IMR-90 (cell line): ENCODE data around the gene SLFN12. TPM values are rescaled to one million over a fixed set of nuclear protein-coding genes. Genes with fewer than 3 reads are reported as not detected.

Experiments
- ATAC-seq: fragments of 200-7000 bp; cut with Tn5 transposase; 2 replicates; pipeline ENCODE4 v1.9.1; 2020; ENCODE audit warnings: low read depth, mild to moderate bottlenecking, moderate library complexity
- BruUV-seq: library from RNA; stranded (reverse); fragments of 400-500 nt; replicated peaks from 2 replicates; lab custom pipeline; 2021; lab: Mats Ljungman, UMichigan
- CTCF ChIA-PET: fragments of 300-600 bp; formaldehyde crosslinking; extraction: SDS; loops from one replicate; lab custom pipeline; 2021; ENCODE audit warnings: antibody characterized with exemption; lab: Yijun Ruan, JAX
- POLR2A ChIA-PET: fragments of 300-600 bp; sonication (Branson Sonifier 250); formaldehyde crosslinking; loops from one replicate; lab custom pipeline; 2022; ENCODE audit warnings: antibody characterized with exemption; ENCODE audit not compliant: unreplicated experiment; lab: Charles Lee
- DNase-seq: peaks from one replicate; pipeline ENCODE4 v3.0.0; 2013
- H2AFZ ChIP-seq: replicated peaks from 2 replicates; pipeline ENCODE3; 2013; ENCODE audit warnings: low read length, mild to moderate bottlenecking; ENCODE audit not compliant: poor library complexity
- H2AK5ac ChIP-seq: 2 replicates; pipeline ENCODE4 v1.6.1; 2013; ENCODE audit warnings: low read depth, low read length, inconsistent platforms
- H2AK9ac ChIP-seq: replicated peaks from 2 replicates; pipeline ENCODE3; 2013; ENCODE audit warnings: mild to moderate bottlenecking, low read depth, low read length, moderate library complexity; ENCODE audit not compliant: poor library complexity
- H2BK120ac ChIP-seq: 2 replicates; pipeline ENCODE4 v1.6.1; 2013; ENCODE audit warnings: low read depth, low read length, inconsistent platforms
- H2BK15ac ChIP-seq: 3 replicates; pipeline ENCODE4 v1.6.1; 2013; ENCODE audit warnings: low read depth, low read length, inconsistent platforms
- H2BK20ac ChIP-seq: 2 replicates; pipeline ENCODE4 v1.6.1; 2013; ENCODE audit warnings: low read depth, mild to moderate bottlenecking, inconsistent platforms, low read length, moderate library complexity
- H2BK5ac ChIP-seq: 2 replicates; pipeline ENCODE4 v1.6.1; 2013; ENCODE audit warnings: mild to moderate bottlenecking, low read depth, low read length, inconsistent platforms; ENCODE audit not compliant: poor library complexity, severe bottlenecking
- H3K14ac ChIP-seq: replicated peaks from 2 replicates; pipeline ENCODE4 v1.6.1; 2013; ENCODE audit warnings: low read depth, low read length, inconsistent platforms
- H3K18ac ChIP-seq: 2 replicates; pipeline ENCODE4 v1.6.1; 2013; ENCODE audit warnings: low read depth, low read length, control low read depth
- H3K23ac ChIP-seq: 2 replicates; pipeline ENCODE4 v1.6.1; 2013; ENCODE audit warnings: low read depth, low read length, inconsistent platforms
- H3K27ac ChIP-seq: 2 replicates; pipeline ENCODE4 v1.5.1; 2013; ENCODE audit warnings: mild to moderate bottlenecking, control low read depth, low read length; ENCODE audit not compliant: insufficient read depth
- H3K27me3 ChIP-seq: 2 replicates; pipeline ENCODE4 v1.6.1; 2013; ENCODE audit warnings: low read length; ENCODE audit not compliant: control insufficient read depth, insufficient read depth
- H3K36me3 ChIP-seq: 2 replicates; pipeline ENCODE4 v1.6.1; 2013; ENCODE audit warnings: low read length, mixed read lengths; ENCODE audit not compliant: control insufficient read depth, insufficient read depth
- H3K4ac ChIP-seq: 2 replicates; pipeline ENCODE4 v1.6.1; 2013; ENCODE audit warnings: low read depth, low read length, inconsistent platforms
- H3K4me1 ChIP-seq: 2 replicates; pipeline ENCODE4 v1.6.1; 2013; ENCODE audit warnings: low read length, mixed read lengths; ENCODE audit not compliant: control insufficient read depth, insufficient read depth
- H3K4me2 ChIP-seq: 2 replicates; pipeline ENCODE4 v1.6.1; 2013; ENCODE audit warnings: low read depth, mild to moderate bottlenecking, control low read depth, low read length, moderate library complexity
- H3K4me3 ChIP-seq: 2 replicates; pipeline ENCODE4 v1.5.1; 2013; ENCODE audit warnings: low read depth, mild to moderate bottlenecking, control low read depth, low read length, moderate library complexity; ENCODE audit not compliant: insufficient read depth
- H3K56ac ChIP-seq: 2 replicates; pipeline ENCODE4 v1.6.1; 2013; ENCODE audit warnings: low read length, inconsistent platforms; ENCODE audit not compliant: insufficient read depth; ENCODE audit errors: extremely low read depth
- H3K79me1 ChIP-seq, 2 experiments: 2 replicates each; pipeline ENCODE4 v1.6.1; 2013; ENCODE audit warnings: low read length in 2 of 2, inconsistent platforms in 1 of 2, low read depth in 1 of 2
- H3K9ac ChIP-seq: 2 replicates; pipeline ENCODE4 v1.6.1; 2013; ENCODE audit warnings: low read depth, low read length, control low read depth
- H3K9me1 ChIP-seq: 2 replicates; pipeline ENCODE4 v1.6.1; 2013; ENCODE audit warnings: low read length, inconsistent platforms; ENCODE audit not compliant: insufficient read depth
- H3K9me3 ChIP-seq: 2 replicates; pipeline ENCODE4 v1.6.1; 2013; ENCODE audit warnings: low read length; ENCODE audit not compliant: control insufficient read depth, insufficient read depth
- H4K20me1 ChIP-seq: 2 replicates; pipeline ENCODE4 v1.6.1; 2013; ENCODE audit warnings: low read length, inconsistent platforms; ENCODE audit not compliant: insufficient read depth
- H4K5ac ChIP-seq: 2 replicates; pipeline ENCODE4 v1.6.1; 2013; ENCODE audit warnings: mild to moderate bottlenecking, low read depth, low read length, control low read depth
- H4K8ac ChIP-seq, 2 experiments: 2 replicates each; pipeline ENCODE4 v1.6.1; 2013; ENCODE audit warnings: low read depth in 2 of 2, low read length in 2 of 2, control low read depth in 1 of 2, inconsistent platforms in 1 of 2
- H4K91ac ChIP-seq: 2 replicates; pipeline ENCODE4 v1.6.1; 2013; ENCODE audit warnings: low read depth, low read length, inconsistent platforms; ENCODE audit not compliant: insufficient read depth
- BHLHE40 ChIP-seq: fragments of 150-350 bp; IDR thresholded peaks from 2 replicates; pipeline ENCODE4 v1.6.1; 2016; ENCODE audit warnings: mild to moderate bottlenecking, low read depth, low read length
- CHD1 ChIP-seq: IDR thresholded peaks from 2 replicates; pipeline ENCODE4 v1.6.1; 2012; ENCODE audit warnings: low read depth, low read length, improper control_type of control experiment
- MAFK ChIP-seq: IDR thresholded peaks from 2 replicates; pipeline ENCODE4 v1.6.1; 2012; ENCODE audit warnings: low read depth, low read length, improper control_type of control experiment
- MAZ ChIP-seq: IDR thresholded peaks from 2 replicates; pipeline ENCODE4 v1.6.1; 2012; ENCODE audit warnings: low read depth, mild to moderate bottlenecking, low read length, improper control_type of control experiment, moderate library complexity, borderline replicate concordance
- NFE2L2 ChIP-seq: fragments of 150-350 bp; IDR thresholded peaks from 2 replicates; pipeline ENCODE4 v1.6.1; 2016; ENCODE audit warnings: low read depth, mild to moderate bottlenecking, low read length
- POLR2A ChIP-seq: IDR thresholded peaks from 2 replicates; pipeline ENCODE4 v1.6.1; 2012; ENCODE audit warnings: mild to moderate bottlenecking, low read depth, low read length
- RCOR1 ChIP-seq: IDR thresholded peaks from 2 replicates; pipeline ENCODE4 v1.6.1; 2012; ENCODE audit warnings: mild to moderate bottlenecking, low read length, improper control_type of control experiment; ENCODE audit not compliant: insufficient replicate concordance
- WGBS, 2 experiments: methylation state at CpG; one replicate each; pipeline versions ENCODE4 v1.1.5 to v1.1.7; 2013; ENCODE audit warnings: missing lambda C conversion rate in 2 of 2; ENCODE audit not compliant: insufficient read length in 1 of 2; ENCODE audit errors: extremely low coverage in 2 of 2; 5-methylcytosine and 5-hydroxymethylcytosine counted together
- dilution Hi-C: fragments of 300-500 bp; cut with HindIII; formaldehyde crosslinking; loops from one replicate; pipeline ENCODE4 v1.14.3; 2018; ENCODE audit warnings: low sequenced_read_pairs; ENCODE audit not compliant: unreplicated experiment
- in situ Hi-C: fragments of 300-500 bp; cut with MboI; formaldehyde crosslinking; loops from 3 replicates; pipeline ENCODE4 v1.14.3; 2019; ENCODE audit warnings: low sequenced_read_pairs, inconsistent platforms, mixed read lengths
- intact Hi-C: fragments of 100-400 bp; cut with micrococcal nuclease; formaldehyde crosslinking; loops from 2 replicates; pipeline ENCODE4 v1.10.0; 2022
- polyA plus RNA-seq, 3 experiments: library from polyadenylated mRNA; depleted of rRNA; stranded (reverse); fragments of >200 nt; gene quantifications; 2 replicates each; pipeline ENCODE4 v1.2.3, GENCODE V29; 2012; ENCODE audit warnings: low replicate concordance in 1 of 3
- total RNA-seq: library from RNA; depleted of rRNA; stranded (reverse); fragments of >200 nt; gene quantifications from 2 replicates; pipeline ENCODE4 v1.2.3, GENCODE V29; 2012
- TF ChIP-seq, protein P1 (sequence below): fragments of 150-350 bp; IDR thresholded peaks from 2 replicates; pipeline ENCODE4 v1.6.1; 2016; ENCODE audit warnings: low read depth, mild to moderate bottlenecking, low read length, moderate library complexity, borderline replicate concordance

The SLFN12 gene
- total and polyA plus RNA-seq, 2 of the 4 experiments (the other 2 are of a cell fraction) = 16.6 to 38.9 TPM

- in situ Hi-C loops = no loop called here
- Histone ChIP-seq H2BK15ac (peak overlapping the region; percentile 59; the same call in 1 of the 3 replicates), H3K4ac (no peak overlapping the region), H3K4me3 (no peak overlapping the region), H3K9me3 (peaks cover 2% of the 10 kb centered on the region), H2AK9ac (peak overlapping the region; percentile 91), H3K79me1 (no peaks in the 10 kb centered on the region), H3K9me1 (no peaks in the 10 kb centered on the region), H3K9ac (no peak overlapping the region), H3K4me2 (no peak overlapping the region; the same call in 1 of the 2 replicates), H3K18ac (no peak overlapping the region), H4K91ac (no peak overlapping the region; the same call in 1 of the 2 replicates), H2BK20ac (no peak overlapping the region), H2AK5ac (no peak overlapping the region), H4K8ac (peak overlapping the region in 1 of 2 experiments; percentile 90; a peak in 1 of 4 replicates), H3K27me3 (peaks cover 30% of the 10 kb centered on the region), H3K27ac (no peak overlapping the region), H3K36me3 (no peaks in the 10 kb centered on the region), H3K4me1 (no peaks in the 10 kb centered on the region), H3K56ac (no peak overlapping the region), H2AFZ (peak overlapping the region; percentile 96), H2BK120ac (no peak overlapping the region), H3K23ac (no peak overlapping the region; the same call in 1 of the 2 replicates), H4K5ac (no peak overlapping the region), H4K20me1 (no peaks in the 10 kb centered on the region), H3K14ac (no peak overlapping the region), H2BK5ac (no peak overlapping the region)
- ATAC-seq (no peak), DNase-seq (no peak)
- CTCF ChIA-PET = interaction anchor here (1.9 kb wide), 1 partner anchor 11 kb away, joined by 6 read pairs; no protein-coding TSS in a partner anchor
- dilution Hi-C loops = no loop called here
- POLR2A ChIA-PET = no interaction called here
- intact Hi-C loops = no loop called here
- WGBS, 2 experiments = 54% methylated on average over 6 of the region's 16 CpGs; no CpG with 5 or more reads in 1 of the 2 experiments
- BruUV-seq = no TSS peak
- TF ChIP-seq BHLHE40 = no peak
- TF ChIP-seq MAZ = no peak
- TF ChIP-seq NFE2L2 = no peak
- no peak for TF ChIP-seq RCOR1
- no peak for TF ChIP-seq POLR2A
- TF ChIP-seq, protein P1, sequence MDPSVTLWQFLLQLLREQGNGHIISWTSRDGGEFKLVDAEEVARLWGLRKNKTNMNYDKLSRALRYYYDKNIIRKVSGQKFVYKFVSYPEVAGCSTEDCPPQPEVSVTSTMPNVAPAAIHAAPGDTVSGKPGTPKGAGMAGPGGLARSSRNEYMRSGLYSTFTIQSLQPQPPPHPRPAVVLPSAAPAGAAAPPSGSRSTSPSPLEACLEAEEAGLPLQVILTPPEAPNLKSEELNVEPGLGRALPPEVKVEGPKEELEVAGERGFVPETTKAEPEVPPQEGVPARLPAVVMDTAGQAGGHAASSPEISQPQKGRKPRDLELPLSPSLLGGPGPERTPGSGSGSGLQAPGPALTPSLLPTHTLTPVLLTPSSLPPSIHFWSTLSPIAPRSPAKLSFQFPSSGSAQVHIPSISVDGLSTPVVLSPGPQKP = no peak
- TF ChIP-seq CHD1 = no peak
- TF ChIP-seq MAFK = no peak
These were observed 16.6 kb upstream of the SLFN12 start for GRCh38 chr17:35448899-35449227.
